ENCODE measurements around the gene RAD51B. TPM values are rescaled to one million over a fixed set of nuclear protein-coding genes. Genes with fewer than 3 reads are reported as not detected.
"Not testable (repeated sequence)": the region's sequence is repeated elsewhere in the genome, so short reads cannot be mapped to it uniquely, and the experiment has no call there.

Gene RAD51B
- total RNA-seq, 6 experiments from 2014 or later: 2.7 to 5.8 (median 4.3) TPM

- ATAC-seq (no peak), DNase-seq (no peak)
- TF ChIP-seq POLR2A (IDR thresholded peaks at IDR 0.05): no peak
- TF ChIP-seq, protein P1, sequence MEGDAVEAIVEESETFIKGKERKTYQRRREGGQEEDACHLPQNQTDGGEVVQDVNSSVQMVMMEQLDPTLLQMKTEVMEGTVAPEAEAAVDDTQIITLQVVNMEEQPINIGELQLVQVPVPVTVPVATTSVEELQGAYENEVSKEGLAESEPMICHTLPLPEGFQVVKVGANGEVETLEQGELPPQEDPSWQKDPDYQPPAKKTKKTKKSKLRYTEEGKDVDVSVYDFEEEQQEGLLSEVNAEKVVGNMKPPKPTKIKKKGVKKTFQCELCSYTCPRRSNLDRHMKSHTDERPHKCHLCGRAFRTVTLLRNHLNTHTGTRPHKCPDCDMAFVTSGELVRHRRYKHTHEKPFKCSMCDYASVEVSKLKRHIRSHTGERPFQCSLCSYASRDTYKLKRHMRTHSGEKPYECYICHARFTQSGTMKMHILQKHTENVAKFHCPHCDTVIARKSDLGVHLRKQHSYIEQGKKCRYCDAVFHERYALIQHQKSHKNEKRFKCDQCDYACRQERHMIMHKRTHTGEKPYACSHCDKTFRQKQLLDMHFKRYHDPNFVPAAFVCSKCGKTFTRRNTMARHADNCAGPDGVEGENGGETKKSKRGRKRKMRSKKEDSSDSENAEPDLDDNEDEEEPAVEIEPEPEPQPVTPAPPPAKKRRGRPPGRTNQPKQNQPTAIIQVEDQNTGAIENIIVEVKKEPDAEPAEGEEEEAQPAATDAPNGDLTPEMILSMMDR (IDR thresholded peaks at IDR 0.05): no peak
- Histone ChIP-seq H3K27ac (no peak overlapping the region), H3K27me3 (no peaks in the 10 kb centered on the region), H3K36me3 (no peaks in the 10 kb centered on the region), H3K4me1 (peaks cover 0 to 24% (median 3%) of the 10 kb centered on the region in 4 donors), H3K4me3 (no peak overlapping the region), H3K9me3 (no peaks in the 10 kb centered on the region)
- 85% methylated on average over 1 of the region's 1 CpG for WGBS (ENCODE audit: insufficient coverage, low coverage, low lambda C conversion rate, missing lambda C conversion rate)
- intact Hi-C loops (cut with DNase I): no loop called here
Observed at GRCh38 chr14:67967206-67967605, 147.6 kb downstream of the RAD51B start.

- intact Hi-C loops (cut with DNase I); H3K36me3 ChIP-seq; H3K27ac ChIP-seq; H3K27me3 ChIP-seq; ATAC-seq; H3K9me3 ChIP-seq; H3K4me3 ChIP-seq; DNase-seq: not testable (repeated sequence)
- peaks cover 0 to 16% (median 3%) of the 10 kb centered on the region in 4 donors for H3K4me1 ChIP-seq
- 67% methylated on average over 1 of the region's 2 CpGs for WGBS (ENCODE audit: insufficient coverage, low coverage, low lambda C conversion rate, missing lambda C conversion rate)
Observed at GRCh38 chr14:67967970-67968369, 148.4 kb downstream of the RAD51B start.

DNA sequence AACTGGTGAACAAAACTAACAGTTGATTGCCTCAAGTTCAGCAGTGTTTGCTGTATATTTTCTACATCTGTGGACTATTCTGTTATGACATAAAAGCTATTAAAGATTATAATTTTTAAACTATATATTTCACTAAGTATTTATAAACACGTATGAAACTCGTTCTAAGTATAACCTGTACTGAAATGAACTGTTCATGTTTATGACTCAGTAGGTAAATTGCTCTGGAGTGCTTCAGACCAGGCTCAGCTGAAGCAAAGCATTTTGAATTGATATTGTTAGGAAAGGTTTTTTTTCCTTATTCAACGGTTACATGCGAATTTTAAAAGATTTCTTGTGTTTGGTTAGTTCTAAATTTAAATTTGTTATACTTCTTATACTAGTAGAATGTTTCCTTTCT lies 151.3 kb downstream of the RAD51B start:
- Histone ChIP-seq H3K9me3 (no peaks in the 10 kb centered on the region), H3K27me3 (no peaks in the 10 kb centered on the region), H3K36me3 (no peaks in the 10 kb centered on the region), H3K4me1 (no peaks in the 10 kb centered on the region), H3K27ac (no peak overlapping the region), H3K4me3 (no peak overlapping the region)
- intact Hi-C loops (cut with DNase I): no loop called here
- no peak for ATAC-seq
- TF ChIP-seq, protein P1 (IDR thresholded peaks at IDR 0.05): no peak
- TF ChIP-seq POLR2A (IDR thresholded peaks at IDR 0.05): no peak
- WGBS (ENCODE audit: insufficient coverage, low coverage, low lambda C conversion rate, missing lambda C conversion rate): 91% methylated on average over 4 of the region's 4 CpGs
- DNase-seq: no peak

DNA sequence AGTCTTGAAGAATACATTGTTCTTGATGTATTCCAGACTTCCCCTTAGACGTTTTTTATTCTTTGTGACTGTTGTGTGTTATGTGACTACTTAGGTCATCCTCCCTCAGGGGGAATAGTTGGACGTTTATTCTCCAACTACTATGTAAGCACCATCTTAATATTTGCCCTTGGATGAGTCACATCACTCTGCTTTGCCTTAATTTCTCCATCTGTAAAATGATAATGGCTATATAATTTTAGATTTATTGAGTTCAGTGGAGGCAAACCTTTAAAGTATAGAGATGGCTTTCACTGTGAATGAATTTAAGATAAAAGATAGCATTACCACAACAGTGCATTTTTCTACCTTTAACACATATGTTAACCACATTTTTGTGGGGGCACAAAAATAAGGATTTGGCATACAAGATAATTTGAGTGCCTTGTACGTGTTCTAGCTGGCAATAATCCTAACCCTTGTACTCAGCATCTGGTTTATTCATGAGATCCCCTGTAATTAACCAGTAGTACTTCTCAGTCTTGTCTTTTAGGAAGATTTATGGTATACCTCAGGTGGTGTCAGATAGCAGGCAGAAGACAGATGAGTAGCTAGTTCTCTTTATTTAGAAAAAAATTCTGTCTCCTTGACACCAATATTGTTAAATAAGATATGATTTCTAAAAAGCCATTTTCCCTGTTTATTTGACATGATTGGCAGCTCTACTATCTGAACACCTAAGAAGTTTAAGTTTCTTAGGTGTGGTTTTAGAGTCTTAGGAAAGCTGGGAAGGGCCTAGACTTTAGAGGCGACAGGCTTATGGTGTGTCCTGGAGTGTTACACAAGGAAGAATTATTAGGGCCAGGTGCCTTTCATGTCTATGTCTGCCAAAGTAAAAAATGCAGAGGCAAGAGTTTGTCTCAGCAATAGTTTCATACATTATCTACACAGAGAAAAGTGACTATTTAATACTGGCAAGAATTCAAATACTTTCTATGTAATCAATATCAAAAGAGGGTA lies 152.3 kb downstream of the RAD51B start:
- WGBS (ENCODE audit: insufficient coverage, low coverage, low lambda C conversion rate, missing lambda C conversion rate): 58% methylated on average over 4 of the region's 4 CpGs
- no peaks in the 10 kb centered on the region for H3K36me3 ChIP-seq
- no peak for ATAC-seq
- H3K27ac ChIP-seq: no peak overlapping the region
- H3K4me1 ChIP-seq: no peaks in the 10 kb centered on the region
- TF ChIP-seq, protein P1 (IDR thresholded peaks at IDR 0.05): no peak
- TF ChIP-seq POLR2A (IDR thresholded peaks at IDR 0.05): no peak
- no peaks in the 10 kb centered on the region for H3K9me3 ChIP-seq
- no peaks in the 10 kb centered on the region for H3K27me3 ChIP-seq
- no peak for DNase-seq
- intact Hi-C loops (cut with DNase I): no loop called here
- no peak overlapping the region for H3K4me3 ChIP-seq

GRCh38 chr14:67973436-67973835 lies 153.9 kb downstream of the RAD51B start:
- Histone ChIP-seq H3K4me3 (no peak overlapping the region), H3K4me1 (no peaks in the 10 kb centered on the region), H3K36me3 (no peaks in the 10 kb centered on the region), H3K27me3 (no peaks in the 10 kb centered on the region), H3K9me3 (no peaks in the 10 kb centered on the region), H3K27ac (no peak overlapping the region)
- intact Hi-C loops (cut with DNase I): no loop called here
- DNase-seq (no peak), ATAC-seq (no peak)
- no peak for TF ChIP-seq POLR2A (IDR thresholded peaks at IDR 0.05)
- TF ChIP-seq, protein P1 (IDR thresholded peaks at IDR 0.05): no peak
